ENCODE measurements around the gene CD47. TPM values are rescaled to one million over a fixed set of nuclear protein-coding genes. Genes with fewer than 3 reads are reported as not detected.
A peak's percentile ranks its signal among the peaks of the same experiment; 100 is the strongest.

CD47 gene
- total and polyA plus RNA-seq, 10 of the 15 experiments (the other 5 are each of a cell fraction or from before 2014, with no cell fraction given) = 22.9 to 175 (median 81.1) TPM

- TF ChIP-seq ATF2 (IDR thresholded peaks at IDR 0.05; ENCODE audit: low read length) (peak; percentile 51; the same call in 1 of the 2 replicates), RAD51 (IDR thresholded peaks at IDR 0.05) (no peak), WRNIP1 (IDR thresholded peaks at IDR 0.05; ENCODE audit: borderline replicate concordance, low read depth, low read length) (no peak), DPF2 (IDR thresholded peaks at IDR 0.05) (no peak), NFYA (IDR thresholded peaks at IDR 0.05; ENCODE audit: borderline replicate concordance, low read depth, low read length) (no peak), SMC3 (IDR thresholded peaks at IDR 0.05; ENCODE audit: borderline replicate concordance, low read length) (no peak), ZNF274 (IDR thresholded peaks at IDR 0.05; ENCODE audit: insufficient read depth, insufficient read length) (no peak), PAX8 (IDR thresholded peaks at IDR 0.05) (no peak), JUNB (IDR thresholded peaks at IDR 0.05) (peak; percentile 70), CBX5 (IDR thresholded peaks at IDR 0.05; ENCODE audit: low read depth) (no peak), FOXK2 (IDR thresholded peaks at IDR 0.05) (no peak), NR2C1 (IDR thresholded peaks at IDR 0.05) (no peak), YBX1 (IDR thresholded peaks at IDR 0.05) (no peak), PAX5 (IDR thresholded peaks at IDR 0.05; ENCODE audit: borderline replicate concordance, low read depth, low read length) (no peak), POLR2AphosphoS2 (IDR thresholded peaks at IDR 0.05; ENCODE audit: low read depth, low read length) (no peak), MEF2A (IDR thresholded peaks at IDR 0.05; ENCODE audit: insufficient read depth, low read depth, low read length) (peak; percentile 79; the same call in 1 of the 2 replicates), BCL3 (IDR thresholded peaks at IDR 0.05; ENCODE audit: borderline replicate concordance, insufficient read depth, low read depth, low read length, poor library complexity, severe bottlenecking) (peak; percentile 31), FOS (IDR thresholded peaks at IDR 0.05; ENCODE audit: borderline replicate concordance, extremely low read depth, insufficient read length) (no peak), EZH2 (IDR thresholded peaks at IDR 0.05; ENCODE audit: borderline replicate concordance, control insufficient read depth, low read depth, low read length) (no peak), SMAD1 (IDR thresholded peaks at IDR 0.05; ENCODE audit: low read depth, partially characterized antibody) (no peak), BHLHE40 (IDR thresholded peaks at IDR 0.05; ENCODE audit: borderline replicate concordance in 1 of 2, low read depth in 2 of 2, low read length in 1 of 2) (no peak), NKRF (conservative IDR thresholded peaks at IDR 0.05) (no peak), STAT1 (conservative IDR thresholded peaks at IDR 0.05) (no peak), HSF1 (IDR thresholded peaks at IDR 0.05; ENCODE audit: low read depth, low read length) (no peak), SUZ12 (IDR thresholded peaks at IDR 0.05; ENCODE audit: unreplicated experiment) (no peak)
These were observed 40.1 kb upstream of the CD47 start (continued) for GRCh38 chr3:108130701-108131474.
